Measurements from ENCODE around the gene ADAM10. TPM values are rescaled to one million over a fixed set of nuclear protein-coding genes. Genes with fewer than 3 reads are reported as not detected.

Gene ADAM10
- total RNA-seq, 2 experiments from 2014 or later, result 133 to 135 TPM

- Mint-ChIP-seq H3K4me1 (ENCODE audit: low read depth) (peaks cover 12% of the 10 kb centered on the region), H3K27me3 (ENCODE audit: low read depth) (no peaks in the 10 kb centered on the region), H3K4me3 (no peak overlapping the region), H3K27ac (no peak overlapping the region), H3K9me3 (ENCODE audit: insufficient read depth) (no peaks in the 10 kb centered on the region), H3K36me3 (ENCODE audit: low read depth) (peaks cover 46% of the 10 kb centered on the region)
- CTCF ChIA-PET, result interaction anchor here (1.0 kb wide), 1 partner anchor 483 kb away, joined by 3 read pairs; no protein-coding TSS in a partner anchor
- ATAC-seq, result no peak
- POLR2A ChIA-PET, result no interaction called here
- DNase-seq, result no peak
These were observed 38.8 kb downstream of the ADAM10 start for GRCh38 chr15:58710701-58711100.

- POLR2A ChIA-PET, result no interaction called here
- H3K4me3 Mint-ChIP-seq, result no peak overlapping the region
- peak overlapping the region; percentile 43 for H3K27ac Mint-ChIP-seq
- H3K9me3 Mint-ChIP-seq (ENCODE audit: insufficient read depth), result peaks cover 10% of the 10 kb centered on the region
- no peak for DNase-seq
- ATAC-seq, result no peak
- CTCF ChIA-PET, result no interaction called here
- no peaks in the 10 kb centered on the region for H3K27me3 Mint-ChIP-seq (ENCODE audit: low read depth)
- H3K4me1 Mint-ChIP-seq (ENCODE audit: low read depth), result peaks cover 21% of the 10 kb centered on the region
- peaks cover 47% of the 10 kb centered on the region for H3K36me3 Mint-ChIP-seq (ENCODE audit: low read depth)
These were observed 42.1 kb downstream of the ADAM10 start for GRCh38 chr15:58707397-58707796.

GRCh38 chr15:58705105-58705504 lies 44.4 kb downstream of the ADAM10 start:
- Mint-ChIP-seq H3K9me3 (ENCODE audit: insufficient read depth) (peaks cover 20% of the 10 kb centered on the region), H3K36me3 (ENCODE audit: low read depth) (peaks cover 60% of the 10 kb centered on the region), H3K27ac (no peak overlapping the region), H3K27me3 (ENCODE audit: low read depth) (no peaks in the 10 kb centered on the region), H3K4me3 (no peak overlapping the region), H3K4me1 (ENCODE audit: low read depth) (peaks cover 22% of the 10 kb centered on the region)
- ChIA-PET POLR2A (no interaction called here), CTCF (no interaction called here)
- DNase-seq (no peak), ATAC-seq (no peak)

DNA sequence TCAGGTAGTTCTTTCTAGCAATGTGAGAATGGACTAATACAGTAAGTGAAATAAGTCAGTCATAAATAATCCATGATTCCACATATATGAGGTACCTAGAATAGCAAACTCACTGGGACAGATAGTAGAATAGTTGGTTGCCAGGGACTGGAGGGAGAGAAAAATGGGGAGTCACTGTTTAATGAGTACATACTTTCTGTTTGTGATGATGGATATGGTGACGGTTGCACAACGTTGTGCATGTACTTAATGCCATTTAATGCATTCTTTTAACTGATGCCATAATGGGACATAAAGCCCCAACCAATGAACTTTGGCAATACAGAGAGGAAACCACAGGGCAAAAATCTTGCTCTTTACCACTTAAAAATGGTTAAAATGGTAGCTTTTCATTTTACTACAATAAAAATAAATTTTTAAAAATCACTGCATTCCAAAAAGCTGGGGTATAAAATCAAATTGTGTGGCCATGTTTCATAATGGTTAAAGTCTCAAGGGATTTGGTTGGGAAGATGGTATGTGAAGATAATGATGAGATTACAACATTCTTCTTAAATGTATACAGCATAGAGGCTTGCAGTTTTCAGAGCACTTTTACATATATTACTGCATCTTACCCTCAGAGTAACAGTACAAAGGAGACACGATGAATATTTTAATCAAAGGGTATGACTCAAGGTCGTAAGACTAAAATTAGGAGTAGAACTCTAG lies 45.2 kb downstream of the ADAM10 start:
- DNase-seq, result no peak
- POLR2A ChIA-PET, result no interaction called here
- Mint-ChIP-seq H3K9me3 (ENCODE audit: insufficient read depth) (peaks cover 23% of the 10 kb centered on the region), H3K36me3 (ENCODE audit: low read depth) (peaks cover 65% of the 10 kb centered on the region), H3K27ac (no peak overlapping the region), H3K27me3 (ENCODE audit: low read depth) (no peaks in the 10 kb centered on the region), H3K4me1 (ENCODE audit: low read depth) (peaks cover 28% of the 10 kb centered on the region), H3K4me3 (no peak overlapping the region)
- CTCF ChIA-PET, result no interaction called here
- ATAC-seq, result no peak

DNA sequence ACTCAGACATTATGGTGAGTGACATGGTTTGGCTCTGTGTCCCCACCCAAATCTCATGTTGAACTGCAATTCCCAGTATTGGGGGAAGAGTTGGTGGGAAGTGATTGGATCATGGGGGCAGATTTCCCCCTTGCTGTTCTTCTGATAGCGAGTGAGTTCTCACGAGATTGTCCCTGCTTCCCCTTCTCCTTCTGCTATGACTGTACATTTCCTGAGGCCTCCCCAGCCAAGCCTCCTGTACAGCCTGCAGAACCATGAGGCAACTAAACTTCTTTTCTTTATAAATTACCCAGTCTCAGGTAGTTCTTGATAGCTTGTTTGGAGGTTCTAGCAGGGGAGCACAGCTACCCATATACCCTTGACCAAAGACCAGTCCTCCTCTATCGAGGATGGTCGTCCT lies 45.9 kb downstream of the ADAM10 start:
- Mint-ChIP-seq H3K4me1 (ENCODE audit: low read depth) (peaks cover 34% of the 10 kb centered on the region), H3K27me3 (ENCODE audit: low read depth) (no peaks in the 10 kb centered on the region), H3K9me3 (ENCODE audit: insufficient read depth) (peaks cover 30% of the 10 kb centered on the region), H3K36me3 (ENCODE audit: low read depth) (peaks cover 71% of the 10 kb centered on the region), H3K4me3 (no peak overlapping the region), H3K27ac (no peak overlapping the region)
- DNase-seq, result no peak
- ATAC-seq, result no peak
- POLR2A ChIA-PET, result no interaction called here
- CTCF ChIA-PET, result no interaction called here

DNA sequence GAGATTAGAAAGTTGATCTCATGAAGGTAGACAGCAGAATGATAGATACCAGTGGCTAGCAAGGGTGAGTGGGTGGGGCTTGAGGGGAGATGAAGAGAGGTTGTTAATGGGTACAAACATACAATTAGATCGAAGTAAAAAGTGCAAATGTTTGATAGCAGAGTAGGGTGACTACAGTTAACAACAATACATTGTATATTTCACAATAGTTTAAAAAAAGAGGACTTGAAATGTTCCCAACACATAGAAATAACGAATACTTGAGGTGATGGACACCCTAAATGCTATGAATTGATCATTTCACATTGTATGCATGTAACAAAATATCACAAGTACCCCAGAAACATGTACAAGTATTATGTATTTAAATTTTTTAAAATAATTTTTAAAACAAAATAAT lies 47.3 kb downstream of the ADAM10 start:
- Mint-ChIP-seq H3K36me3 (ENCODE audit: low read depth) (peaks cover 71% of the 10 kb centered on the region), H3K4me3 (no peak overlapping the region), H3K4me1 (ENCODE audit: low read depth) (peaks cover 40% of the 10 kb centered on the region), H3K27me3 (ENCODE audit: low read depth) (no peaks in the 10 kb centered on the region), H3K9me3 (ENCODE audit: insufficient read depth) (peaks cover 41% of the 10 kb centered on the region), H3K27ac (no peak overlapping the region)
- CTCF ChIA-PET, result no interaction called here
- POLR2A ChIA-PET, result no interaction called here
- no peak for ATAC-seq
- DNase-seq, result no peak

DNA sequence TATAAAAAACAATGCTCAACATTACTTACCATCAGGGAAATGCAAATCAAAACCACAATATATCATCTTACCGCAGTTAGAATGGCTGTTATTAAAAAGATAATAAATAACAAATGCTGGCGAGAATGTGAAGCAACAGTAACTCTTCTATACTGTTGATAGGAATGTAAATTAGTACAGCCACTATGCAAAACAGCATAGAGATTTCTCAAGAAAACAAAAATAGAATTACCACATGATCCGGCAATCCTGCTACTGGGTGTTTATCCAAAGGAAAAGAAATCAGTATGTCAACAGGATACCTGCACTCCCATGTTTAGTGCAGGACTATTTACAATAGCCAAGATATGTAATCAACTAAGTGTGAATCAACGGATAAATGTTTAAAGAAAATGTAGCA lies 48.1 kb downstream of the ADAM10 start:
- peaks cover 41% of the 10 kb centered on the region for H3K9me3 Mint-ChIP-seq (ENCODE audit: insufficient read depth)
- H3K27ac Mint-ChIP-seq, result no peak overlapping the region
- peaks cover 44% of the 10 kb centered on the region for H3K4me1 Mint-ChIP-seq (ENCODE audit: low read depth)
- ATAC-seq (no peak), DNase-seq (no peak)
- H3K4me3 Mint-ChIP-seq, result no peak overlapping the region
- ChIA-PET POLR2A (no interaction called here), CTCF (no interaction called here)
- H3K27me3 Mint-ChIP-seq (ENCODE audit: low read depth), result no peaks in the 10 kb centered on the region
- peaks cover 72% of the 10 kb centered on the region for H3K36me3 Mint-ChIP-seq (ENCODE audit: low read depth)

DNA sequence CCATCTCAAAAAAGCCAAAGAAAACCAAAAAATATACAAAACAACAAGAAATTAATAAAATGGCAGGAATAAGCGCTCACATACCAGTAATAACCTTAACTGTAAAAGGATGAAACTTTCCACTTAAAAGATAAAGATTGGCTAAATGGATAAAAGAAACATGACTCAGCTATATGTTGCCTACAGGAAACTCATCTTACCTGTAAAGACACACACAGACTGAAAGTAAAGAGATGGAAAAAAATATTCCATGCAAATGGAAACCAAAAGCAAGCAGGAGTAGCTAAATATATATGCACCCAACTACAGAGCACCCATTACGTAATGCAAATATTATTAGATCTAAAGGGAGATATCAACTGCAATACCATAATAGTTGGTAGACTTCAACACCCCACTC lies 49.7 kb downstream of the ADAM10 start:
- ChIA-PET POLR2A (interaction anchor here (1.1 kb wide), 1 partner anchor 49 kb away, joined by 3 read pairs; no protein-coding TSS in a partner anchor), CTCF (interaction anchor here (0.8 kb wide), 1 partner anchor 10 kb away, joined by 3 read pairs; no protein-coding TSS in a partner anchor)
- Mint-ChIP-seq H3K27me3 (ENCODE audit: low read depth) (no peaks in the 10 kb centered on the region), H3K4me1 (ENCODE audit: low read depth) (peaks cover 45% of the 10 kb centered on the region), H3K27ac (no peak overlapping the region), H3K4me3 (no peak overlapping the region), H3K36me3 (ENCODE audit: low read depth) (peaks cover 73% of the 10 kb centered on the region), H3K9me3 (ENCODE audit: insufficient read depth) (peaks cover 41% of the 10 kb centered on the region)
- ATAC-seq (no peak), DNase-seq (no peak)

GRCh38 chr15:58698887-58699641 lies 50.4 kb downstream of the ADAM10 start:
- DNase-seq (no peak), ATAC-seq (no peak)
- ChIA-PET POLR2A (interaction anchor here (1.1 kb wide), 1 partner anchor 49 kb away, joined by 3 read pairs; no protein-coding TSS in a partner anchor), CTCF (no interaction called here)
- Mint-ChIP-seq H3K27me3 (ENCODE audit: low read depth) (no peaks in the 10 kb centered on the region), H3K27ac (peak overlapping the region; percentile 77), H3K4me1 (ENCODE audit: low read depth) (peaks cover 43% of the 10 kb centered on the region), H3K4me3 (peak overlapping the region; percentile 13), H3K9me3 (ENCODE audit: insufficient read depth) (peaks cover 41% of the 10 kb centered on the region), H3K36me3 (ENCODE audit: low read depth) (peaks cover 71% of the 10 kb centered on the region)

DNA sequence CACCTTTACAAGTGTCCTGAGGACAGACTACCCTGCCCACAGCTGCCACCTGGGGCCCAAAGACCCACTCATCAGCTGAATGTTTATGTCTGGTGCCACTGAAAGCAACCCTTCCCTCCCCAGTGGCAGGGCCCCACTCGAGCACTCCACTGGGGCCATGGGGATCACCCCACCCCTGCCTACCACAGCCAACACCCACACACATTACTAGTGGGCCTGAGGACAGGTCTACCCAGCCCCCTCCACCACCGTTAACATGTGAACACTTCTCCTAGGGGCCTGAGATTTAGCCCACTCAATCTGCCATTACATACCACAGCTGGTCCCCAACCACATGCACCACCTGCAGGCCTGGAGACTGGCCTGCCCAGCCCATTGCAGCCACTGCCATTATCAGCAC lies 52.3 kb downstream of the ADAM10 start:
- ChIA-PET POLR2A (no interaction called here), CTCF (no interaction called here)
- Mint-ChIP-seq H3K4me1 (ENCODE audit: low read depth) (peaks cover 36% of the 10 kb centered on the region), H3K36me3 (ENCODE audit: low read depth) (peaks cover 70% of the 10 kb centered on the region), H3K27me3 (ENCODE audit: low read depth) (no peaks in the 10 kb centered on the region), H3K27ac (no peak overlapping the region), H3K9me3 (ENCODE audit: insufficient read depth) (peaks cover 31% of the 10 kb centered on the region), H3K4me3 (no peak overlapping the region)
- DNase-seq, result no peak
- ATAC-seq, result no peak

- Mint-ChIP-seq H3K36me3 (ENCODE audit: low read depth) (peaks cover 70% of the 10 kb centered on the region), H3K27me3 (ENCODE audit: low read depth) (no peaks in the 10 kb centered on the region), H3K4me1 (ENCODE audit: low read depth) (peaks cover 36% of the 10 kb centered on the region), H3K9me3 (ENCODE audit: insufficient read depth) (peaks cover 31% of the 10 kb centered on the region), H3K4me3 (no peak overlapping the region), H3K27ac (no peak overlapping the region)
- ATAC-seq (no peak), DNase-seq (no peak)
- ChIA-PET POLR2A (no interaction called here), CTCF (no interaction called here)
These were observed 52.8 kb downstream of the ADAM10 start for GRCh38 chr15:58696738-58697137.

DNA sequence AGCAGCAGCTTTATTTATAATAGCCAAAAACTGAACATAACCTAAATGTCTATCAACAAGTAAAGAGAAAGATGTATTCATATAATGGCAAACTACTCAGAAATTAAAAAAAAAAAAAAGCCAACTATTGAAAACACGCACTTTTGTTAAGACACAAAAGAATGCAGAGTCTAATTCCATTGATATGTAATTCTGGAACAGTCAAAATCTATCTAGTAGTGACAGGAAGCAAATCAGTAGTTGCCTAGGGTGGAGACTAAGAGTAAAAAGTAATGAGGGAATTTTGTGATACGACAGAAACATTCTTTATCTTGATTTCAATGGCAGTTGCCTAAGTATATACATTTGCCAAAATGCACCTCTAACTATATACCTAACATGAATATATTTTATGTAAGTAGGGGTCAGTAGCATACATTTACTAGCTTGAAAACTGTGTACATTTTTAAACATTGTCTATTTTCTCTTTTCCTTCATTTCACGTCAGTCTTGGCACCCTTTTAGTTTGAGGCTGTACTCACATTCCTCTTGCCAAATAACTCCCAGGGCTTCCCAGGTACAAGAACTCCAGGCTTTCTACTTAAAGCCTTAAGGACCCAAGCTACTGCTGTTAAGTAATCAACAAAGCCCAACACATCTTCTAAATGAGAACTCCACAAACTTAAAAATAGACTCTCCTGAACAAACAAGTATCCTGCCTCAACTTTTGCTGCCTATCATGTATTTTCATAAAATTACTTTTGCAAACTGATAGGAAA lies 54.7 kb downstream of the ADAM10 start:
- peaks cover 18% of the 10 kb centered on the region for H3K9me3 Mint-ChIP-seq (ENCODE audit: insufficient read depth)
- H3K4me3 Mint-ChIP-seq, result no peak overlapping the region
- H3K4me1 Mint-ChIP-seq (ENCODE audit: low read depth), result peaks cover 42% of the 10 kb centered on the region
- ChIA-PET POLR2A (no interaction called here), CTCF (interaction anchor here (0.6 kb wide), 1 partner anchor 417 kb away, joined by 3 read pairs; no protein-coding TSS in a partner anchor)
- H3K27ac Mint-ChIP-seq, result no peak overlapping the region
- peaks cover 54% of the 10 kb centered on the region for H3K36me3 Mint-ChIP-seq (ENCODE audit: low read depth)
- DNase-seq (no peak), ATAC-seq (no peak)
- H3K27me3 Mint-ChIP-seq (ENCODE audit: low read depth), result no peaks in the 10 kb centered on the region

Data from activated CD8-positive, alpha-beta T cell treated with anti-CD3 and anti-CD28 coated beads, Interleukin-2, amount 10 ng/mL, durations not matched to agents 7 days and 5 days (primary cell).